Placental pericyte (primary cell): ENCODE data around the gene NUDT10. TPM values are rescaled to one million over a fixed set of nuclear protein-coding genes. Genes with fewer than 3 reads are reported as not detected.

Experiments
- total RNA-seq: library from RNA; depleted of rRNA; stranded (reverse); fragments of >200 nt; gene quantifications from 2 replicates; pipeline ENCODE4 v1.2.3, GENCODE V29; 2012

Gene NUDT10
- total RNA-seq = 0.14 TPM in 1 of 2 replicates, not detected in the other

GRCh38 chrX:51332188-51332942, at the start of gene NUDT10:
Gene NUDT10, plus strand, starts transcription at chrX:51332822. Its CDS starts 144 bp downstream, at chrX:51332966.

Other genes with a start within 250 kb of the NUDT10 start
- gene NUDT11, start 163.8 kb downstream of the NUDT10 start, total RNA-seq = 0.44 and 2.7 TPM in 2 replicates